Gastrocnemius medialis (tissue), 4 donors: ENCODE data around the gene CDC42. TPM values are rescaled to one million over a fixed set of nuclear protein-coding genes. Genes with fewer than 3 reads are reported as not detected.

Experiments
- ATAC-seq, 2 donors: fragments of 150-250 bp; one replicate each; pipeline ENCODE4 v1.9.1; 2016
- DNase-seq, 2 donors: peaks; one replicate each; pipeline ENCODE4 v3.0.0-alpha.2; 2019
- H3K27ac ChIP-seq, 4 donors: fragments of 200-600 bp; sonication (generic); 1 replicate in 1 of 4; 2 replicates in 3 of 4; pipeline ENCODE4 v1.5.1; 2016 to 2018; ENCODE audit warnings: mild to moderate bottlenecking in 2 of 4, moderate library complexity in 1 of 4
- H3K27me3 ChIP-seq, 3 donors: fragments of 200-600 bp; sonication (generic) in 2 of 3; 1 replicate in 1 of 3; 2 replicates in 2 of 3; pipeline versions ENCODE4 v1.5.1 to v1.6.0; 2016 to 2019; ENCODE audit warnings: mild to moderate bottlenecking in 1 of 3, moderate library complexity in 1 of 3
- H3K36me3 ChIP-seq, 2 donors: fragments of 200-600 bp; sonication (generic) in 1 of 2; one replicate each; pipeline ENCODE4 v1.5.1; 2017 to 2018
- H3K4me1 ChIP-seq, 2 donors: fragments of 200-600 bp; sonication (generic) in 1 of 2; one replicate each; pipeline ENCODE4 v1.5.1; 2016 to 2017; ENCODE audit warnings: mild to moderate bottlenecking in 2 of 2
- H3K4me3 ChIP-seq, 4 donors: fragments of 200-600 bp; sonication (generic) in 3 of 4; 1 replicate in 1 of 4; 2 replicates in 3 of 4; pipeline ENCODE4 v1.5.1; 2016 to 2019; ENCODE audit warnings: mild to moderate bottlenecking in 2 of 4
- H3K9me3 ChIP-seq, 3 donors: fragments of 200-600 bp; sonication (generic) in 2 of 3; 1 replicate in 1 of 3; 2 replicates in 2 of 3; pipeline ENCODE4 v1.5.1; 2016 to 2019
- POLR2A ChIP-seq, 2 donors: fragments of 450-650 bp; IDR thresholded peaks; one replicate each; pipeline ENCODE4 v1.6.1; 2017; ENCODE audit warnings: antibody characterized with exemption in 2 of 2, mild to moderate bottlenecking in 2 of 2, moderate library complexity in 2 of 2
- in situ Hi-C, 4 donors: fragments of 200-750 bp; cut with MboI; loops; one replicate each; pipeline versions ENCODE4 v1.15.0 to v1.8.0; 2017; ENCODE audit warnings: low sequenced_read_pairs in 4 of 4
- intact Hi-C: fragments of 100-400 bp; cut with DNase I; formaldehyde crosslinking; loops from one replicate; pipeline ENCODE4 v1.15.1; 2023; ENCODE audit warnings: low total_unique reads
- total RNA-seq, 4 donors: library from RNA; depleted of rRNA; stranded (reverse); fragments of >200 nt; gene quantifications; one replicate each; pipeline versions ENCODE4 v1.1.0 to v1.2.3, GENCODE V29; 2016
- TF ChIP-seq, protein P1 (sequence below), 5 experiments: fragments of 450-650 bp in 3 of 5; fragments of 200-600 bp in 2 of 5; sonication (generic) in 2 of 5; IDR thresholded peaks in 4 of 5; conservative IDR thresholded peaks in 1 of 5; 1 replicate in 4 of 5; 2 replicates in 1 of 5; pipeline ENCODE4 v1.5.1; 2016 to 2019; ENCODE audit warnings: antibody characterized with exemption in 5 of 5, mild to moderate bottlenecking in 3 of 5, moderate library complexity in 3 of 5

Gene CDC42
- total RNA-seq, 4 donors from 2014 or later, result 77.0 to 111 (median 108) TPM

DNA sequence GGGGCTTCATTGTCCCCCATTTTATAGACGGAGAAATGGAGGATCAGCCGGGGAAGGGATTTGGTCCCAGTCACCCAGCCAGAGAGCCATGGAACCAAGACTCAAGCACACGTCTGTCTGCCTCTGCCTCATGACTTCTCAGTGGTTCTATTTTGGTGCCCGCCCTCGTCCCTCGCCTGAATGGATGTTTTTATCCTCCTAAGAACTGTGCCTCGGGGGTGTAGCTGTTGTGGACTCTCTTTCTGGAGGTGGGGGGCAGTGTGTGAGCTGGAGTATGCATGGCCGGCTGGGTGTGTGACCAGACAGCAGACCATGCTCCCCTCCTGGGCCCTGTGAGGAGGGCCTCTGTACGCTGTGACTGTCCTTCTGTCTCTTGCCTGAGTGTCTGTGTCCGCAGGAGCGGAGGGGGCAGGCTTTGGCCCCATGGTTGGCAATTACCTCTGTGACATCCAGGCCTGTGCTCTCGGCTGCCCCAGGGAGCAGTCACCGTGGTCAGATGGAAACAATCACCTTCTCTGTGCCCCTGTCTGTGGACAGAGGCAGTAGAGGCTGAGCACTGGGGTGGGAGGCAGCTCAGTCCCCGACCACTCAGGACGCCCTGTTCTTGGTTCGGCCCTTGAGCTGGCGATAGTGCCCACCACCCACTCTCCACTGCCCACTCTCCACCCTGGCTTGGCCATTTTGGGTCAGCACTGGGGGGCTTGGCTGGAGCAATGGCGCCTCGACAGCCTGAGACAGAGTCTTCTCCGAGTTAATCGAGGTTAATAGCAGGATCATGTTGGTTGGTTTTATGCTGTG is 70.0 kb downstream of the CDC42 start:
- H3K4me3 ChIP-seq, result no peak overlapping the region
- no peak for ATAC-seq
- no peaks in the 10 kb centered on the region for H3K27me3 ChIP-seq
- TF ChIP-seq POLR2A (IDR thresholded peaks at IDR 0.05), result no peak
- TF ChIP-seq, protein P1, sequence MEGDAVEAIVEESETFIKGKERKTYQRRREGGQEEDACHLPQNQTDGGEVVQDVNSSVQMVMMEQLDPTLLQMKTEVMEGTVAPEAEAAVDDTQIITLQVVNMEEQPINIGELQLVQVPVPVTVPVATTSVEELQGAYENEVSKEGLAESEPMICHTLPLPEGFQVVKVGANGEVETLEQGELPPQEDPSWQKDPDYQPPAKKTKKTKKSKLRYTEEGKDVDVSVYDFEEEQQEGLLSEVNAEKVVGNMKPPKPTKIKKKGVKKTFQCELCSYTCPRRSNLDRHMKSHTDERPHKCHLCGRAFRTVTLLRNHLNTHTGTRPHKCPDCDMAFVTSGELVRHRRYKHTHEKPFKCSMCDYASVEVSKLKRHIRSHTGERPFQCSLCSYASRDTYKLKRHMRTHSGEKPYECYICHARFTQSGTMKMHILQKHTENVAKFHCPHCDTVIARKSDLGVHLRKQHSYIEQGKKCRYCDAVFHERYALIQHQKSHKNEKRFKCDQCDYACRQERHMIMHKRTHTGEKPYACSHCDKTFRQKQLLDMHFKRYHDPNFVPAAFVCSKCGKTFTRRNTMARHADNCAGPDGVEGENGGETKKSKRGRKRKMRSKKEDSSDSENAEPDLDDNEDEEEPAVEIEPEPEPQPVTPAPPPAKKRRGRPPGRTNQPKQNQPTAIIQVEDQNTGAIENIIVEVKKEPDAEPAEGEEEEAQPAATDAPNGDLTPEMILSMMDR (IDR thresholded peaks at IDR 0.05 in 4 of 5, conservative IDR thresholded peaks at IDR 0.05 in 1 of 5), result no peak
- H3K9me3 ChIP-seq, result no peaks in the 10 kb centered on the region
- in situ Hi-C loops, result loop anchor here in 2 of 4 donors (25.0 kb wide), 2 partner anchors 290 to 515 kb away; partner anchors contain the start of genes C1QA (in 2 of the 2) and C1QC (in 2 of the 2)
- intact Hi-C loops, result no loop called here
- no peaks in the 10 kb centered on the region for H3K4me1 ChIP-seq
- no peak overlapping the region for H3K27ac ChIP-seq
- H3K36me3 ChIP-seq, result no peaks in the 10 kb centered on the region
- no peak for DNase-seq

DNA sequence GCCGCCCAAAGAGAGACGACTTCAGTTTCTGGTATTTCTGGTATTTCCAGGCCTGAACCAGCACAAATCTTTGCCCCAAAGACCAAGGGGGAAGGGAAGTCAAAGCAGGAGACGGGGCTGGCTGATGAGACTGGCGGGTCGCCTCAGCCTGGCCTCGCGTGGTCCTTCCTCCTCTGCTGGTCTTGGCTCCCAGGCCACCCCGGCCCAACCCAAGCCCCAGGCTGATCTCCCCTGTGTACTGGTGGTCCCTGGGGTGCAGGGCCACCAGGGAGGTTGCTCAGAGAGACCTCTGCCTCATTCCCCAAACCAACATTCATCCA is 70.5 kb downstream of the CDC42 start:
- no peaks in the 10 kb centered on the region for H3K9me3 ChIP-seq
- ATAC-seq, result no peak

DNA sequence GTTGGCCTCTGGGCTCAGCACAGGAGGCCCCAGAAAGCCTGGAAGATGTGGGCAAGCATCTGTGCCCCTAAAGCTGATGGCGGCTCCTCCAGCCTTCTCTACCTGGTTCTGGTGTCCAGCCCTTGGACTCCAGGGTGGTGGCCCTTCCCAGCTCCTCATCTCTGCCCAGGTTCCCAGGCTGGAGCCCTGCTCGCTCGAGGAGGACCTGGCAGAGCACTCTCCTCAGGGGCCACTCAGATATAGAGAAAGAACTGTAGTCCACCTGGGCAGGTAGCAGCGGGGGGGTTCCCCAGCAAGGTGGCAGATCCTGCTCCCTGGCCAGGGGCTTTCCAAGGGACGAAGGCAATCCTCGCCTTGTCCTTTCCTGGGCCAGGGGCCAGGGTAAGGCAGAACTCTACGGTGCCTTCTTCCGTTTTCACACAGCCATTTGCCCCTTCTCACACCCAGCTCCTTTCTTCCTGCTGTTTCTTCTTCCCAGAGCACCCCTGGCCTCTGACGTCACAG is 71.4 kb downstream of the CDC42 start:
- H3K9me3 ChIP-seq, result no peaks in the 10 kb centered on the region
- H3K4me1 ChIP-seq, result no peaks in the 10 kb centered on the region
- H3K36me3 ChIP-seq, result no peaks in the 10 kb centered on the region
- TF ChIP-seq POLR2A (IDR thresholded peaks at IDR 0.05), result no peak
- TF ChIP-seq, protein P1 (IDR thresholded peaks at IDR 0.05 in 4 of 5, conservative IDR thresholded peaks at IDR 0.05 in 1 of 5), result no peak
- H3K4me3 ChIP-seq, result no peak overlapping the region
- no peaks in the 10 kb centered on the region for H3K27me3 ChIP-seq
- in situ Hi-C loops (loop anchor here in 2 of 4 donors (25.0 kb wide), 2 partner anchors 288 to 513 kb away; partner anchors contain the start of genes C1QA (in 2 of the 2) and C1QC (in 2 of the 2)), intact Hi-C loops (no loop called here)
- ATAC-seq, result no peak
- no peak for DNase-seq
- H3K27ac ChIP-seq, result no peak overlapping the region

More for the DNA sequence above, 70.5 kb downstream of the CDC42 start:
- Histone ChIP-seq H3K4me1 (no peaks in the 10 kb centered on the region), H3K27ac (no peak overlapping the region), H3K36me3 (no peaks in the 10 kb centered on the region), H3K27me3 (no peaks in the 10 kb centered on the region), H3K4me3 (no peak overlapping the region)
- no peak for DNase-seq
- in situ Hi-C loops, result loop anchor here in 2 of 4 donors (25.0 kb wide), 2 partner anchors 289 to 514 kb away; partner anchors contain the start of genes C1QA (in 2 of the 2) and C1QC (in 2 of the 2)
- intact Hi-C loops, result no loop called here
- TF ChIP-seq, protein P1 (IDR thresholded peaks at IDR 0.05 in 4 of 5, conservative IDR thresholded peaks at IDR 0.05 in 1 of 5), result no peak
- TF ChIP-seq POLR2A (IDR thresholded peaks at IDR 0.05), result no peak

DNA sequence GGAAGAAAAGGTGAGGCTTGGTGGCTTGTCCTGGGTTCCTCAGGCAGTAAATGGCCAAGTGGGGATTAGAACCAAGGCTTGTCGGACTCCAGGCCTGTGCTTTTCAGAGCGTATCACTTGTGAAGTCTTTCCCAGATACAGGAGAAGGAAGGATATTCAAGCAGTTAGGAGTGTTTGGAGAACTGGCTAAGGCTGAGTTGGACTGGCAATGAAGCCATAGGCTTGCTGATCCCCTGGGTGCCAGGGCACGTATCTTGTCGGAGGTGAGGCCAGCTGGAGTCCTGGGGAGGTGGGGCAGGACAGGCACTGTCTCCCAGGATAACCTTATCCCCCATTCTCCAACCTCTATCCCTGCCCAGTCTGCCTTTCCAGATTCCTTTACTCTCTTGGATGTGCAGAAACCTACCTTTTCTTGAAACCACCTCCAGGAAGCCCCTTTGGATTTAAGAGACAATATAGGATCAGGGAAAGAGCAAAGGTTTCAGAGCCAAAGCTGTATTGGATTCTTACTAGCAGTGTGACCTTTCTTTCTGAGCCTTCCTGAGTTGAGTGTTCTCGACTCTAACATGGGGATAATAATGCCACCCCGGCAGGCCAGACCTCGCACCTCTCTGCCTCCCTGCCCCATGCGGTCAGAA is 72.2 kb downstream of the CDC42 start:
- Histone ChIP-seq H3K27ac (no peak overlapping the region), H3K4me3 (no peak overlapping the region), H3K4me1 (no peaks in the 10 kb centered on the region), H3K36me3 (no peaks in the 10 kb centered on the region), H3K9me3 (no peaks in the 10 kb centered on the region), H3K27me3 (no peaks in the 10 kb centered on the region)
- no peak for TF ChIP-seq POLR2A (IDR thresholded peaks at IDR 0.05)
- TF ChIP-seq, protein P1 (IDR thresholded peaks at IDR 0.05 in 4 of 5, conservative IDR thresholded peaks at IDR 0.05 in 1 of 5), result no peak
- DNase-seq (no peak), ATAC-seq (no peak)
- in situ Hi-C loops, result loop anchor here in 2 of 4 donors (25.0 kb wide), 2 partner anchors 288 to 513 kb away; partner anchors contain the start of genes C1QA (in 2 of the 2) and C1QC (in 2 of the 2)
- intact Hi-C loops, result no loop called here
